GM10248 (cell line): Measurements from ENCODE around the gene TSPYL2.

Experiments used
- CTCF ChIA-PET: fragments of 300-600 bp; sonication (Branson Sonifier 250); formaldehyde crosslinking; extraction: SDS; loops from one replicate; lab custom pipeline; 2021; ENCODE audit warnings: antibody characterized with exemption; lab: Yijun Ruan, JAX
- POLR2A ChIA-PET: fragments of 350-650 bp; sonication (Branson Sonifier 250); formaldehyde crosslinking; extraction: SDS; loops from one replicate; lab custom pipeline; 2020; ENCODE audit warnings: antibody characterized with exemption; lab: Yijun Ruan, JAX
- DNase-seq: peaks from one replicate; pipeline ENCODE4 v3.0.0; 2012; ENCODE audit errors: extremely low spot score
- CTCF ChIP-seq: IDR thresholded peaks from 2 replicates; pipeline ENCODE4 v1.5.1; 2012; ENCODE audit warnings: mild to moderate bottlenecking, low read depth; ENCODE audit errors: extremely low read depth, missing control alignments, control extremely low read depth

Gene TSPYL2

GRCh38 chrX:53081925-53082772 lies at the start of gene TSPYL2:
Gene TSPYL2, plus strand, starts transcription at chrX:53082367. Its CDS starts 132 bp downstream, at chrX:53082499.
- peak; percentile 90 for DNase-seq
- no peak for TF ChIP-seq CTCF
- CTCF ChIA-PET = interaction anchor here (2.1 kb wide), 1 partner anchor 11 kb away, joined by 7 read pairs; no protein-coding TSS in a partner anchor
- POLR2A ChIA-PET = interaction anchor here (0.7 to 1.9 kb wide), 6 partner anchors 9 to 104 kb away, joined by 3 to 10 read pairs (median 6); partner anchors contain the start of gene KANTR

- TF ChIP-seq CTCF = no peak
- CTCF ChIA-PET = no interaction called here
- POLR2A ChIA-PET = no interaction called here
- no peak for DNase-seq
Measured at GRCh38 chrX:53036149-53036548, 46.0 kb upstream of the TSPYL2 start.

GRCh38 chrX:53039236-53039635 lies 42.9 kb upstream of the TSPYL2 start:
- no peak for TF ChIP-seq CTCF

GRCh38 chrX:53044995-53045394 lies 37.2 kb upstream of the TSPYL2 start:
- ChIA-PET CTCF (no interaction called here), POLR2A (no interaction called here)
- TF ChIP-seq CTCF = no peak
- DNase-seq = no peak

More at GRCh38 chrX:53039236-53039635, 42.9 kb upstream of the TSPYL2 start:
- POLR2A ChIA-PET = no interaction called here
- CTCF ChIA-PET = no interaction called here
- no peak for DNase-seq

GRCh38 chrX:53047228-53047627 lies 34.9 kb upstream of the TSPYL2 start:
- CTCF ChIA-PET = no interaction called here
- POLR2A ChIA-PET = no interaction called here
- no peak for TF ChIP-seq CTCF
- no peak for DNase-seq

- CTCF ChIA-PET = no interaction called here
- TF ChIP-seq CTCF = no peak
- POLR2A ChIA-PET = no interaction called here
- no peak for DNase-seq
Measured at GRCh38 chrX:53048169-53049126, 33.7 kb upstream of the TSPYL2 start, which contains the start of gene GPR173. Gene GPR173, plus strand, starts transcription at chrX:53048789. Its CDS starts 27,833 bp downstream, at chrX:53076622.
